Ishikawa (cell line): ENCODE results near the gene PCNX3.

Source experiments
- CEBPB ChIP-seq: IDR thresholded peaks from 2 replicates; pipeline ENCODE4 v1.6.1; 2012
- EGR1 ChIP-seq: IDR thresholded peaks from 2 replicates; pipeline ENCODE4 v1.6.1; 2012
- EP300 ChIP-seq: IDR thresholded peaks from 2 replicates; pipeline ENCODE4 v1.6.1; 2012; ENCODE audit warnings: borderline replicate concordance

GRCh38 chr11:65610404-65610803, 5.2 kb upstream of the PCNX3 start:
- TF ChIP-seq CEBPB, result no peak
- TF ChIP-seq EGR1, result no peak
- no peak for TF ChIP-seq EP300
